DOHH2 (cell line): ENCODE data around the gene AUTS2.

Experiments used
- H3F3A ChIP-seq: fragments of 200-600 bp; sonication (generic), shearing (Covaris generic); 2 replicates; pipeline ENCODE4 v1.6.0; 2016; ENCODE audit warnings: antibody characterized with exemption, mild to moderate bottlenecking; ENCODE audit not compliant: control insufficient read depth, insufficient read depth
- H3K27ac ChIP-seq: fragments of 200-600 bp; sonication (generic); 2 replicates; pipeline ENCODE4 v1.5.1; 2014; ENCODE audit warnings: low read depth, mild to moderate bottlenecking, low read length, moderate library complexity
- H3K27me3 ChIP-seq: fragments of 200-600 bp; sonication (generic); 2 replicates; pipeline ENCODE4 v1.6.1; 2014; ENCODE audit warnings: mild to moderate bottlenecking, low read length, mixed read lengths; ENCODE audit not compliant: control insufficient read depth
- H3K36me3 ChIP-seq: fragments of 200-600 bp; sonication (generic); 2 replicates; pipeline ENCODE4 v1.6.1; 2014; ENCODE audit warnings: mild to moderate bottlenecking, low read length, moderate library complexity, mixed read lengths; ENCODE audit not compliant: control insufficient read depth
- H3K4me1 ChIP-seq: fragments of 200-600 bp; sonication (generic); 2 replicates; pipeline ENCODE4 v1.6.1; 2014; ENCODE audit warnings: mild to moderate bottlenecking, low read length, mixed read lengths; ENCODE audit not compliant: control insufficient read depth
- H3K4me2 ChIP-seq: fragments of 200-600 bp; sonication (generic); 2 replicates; pipeline ENCODE4 v1.6.0; 2014; ENCODE audit warnings: mild to moderate bottlenecking, low read length, moderate library complexity
- H3K4me3 ChIP-seq: fragments of 200-600 bp; sonication (generic); 2 replicates; pipeline ENCODE4 v1.5.1; 2014; ENCODE audit warnings: mild to moderate bottlenecking, low read length, mixed read lengths
- H3K79me2 ChIP-seq: fragments of 200-600 bp; sonication (generic); 2 replicates; pipeline ENCODE4 v1.6.1; 2014; ENCODE audit warnings: mild to moderate bottlenecking, low read length, mixed read lengths; ENCODE audit not compliant: control insufficient read depth
- H3K9me2 ChIP-seq: fragments of 200-600 bp; sonication (generic); replicated peaks from 2 replicates; pipeline ENCODE4 v1.6.1; 2014; ENCODE audit warnings: mild to moderate bottlenecking, low read length, mixed read lengths; ENCODE audit not compliant: control insufficient read depth
- H3K9me3 ChIP-seq: fragments of 200-600 bp; sonication (generic); 2 replicates; pipeline ENCODE4 v1.6.1; 2014; ENCODE audit warnings: antibody characterized with exemption, low read length, mixed read lengths; ENCODE audit not compliant: control insufficient read depth, insufficient read depth
- H4K20me1 ChIP-seq: fragments of 200-600 bp; sonication (generic); 2 replicates; pipeline ENCODE4 v1.6.0; 2014; ENCODE audit warnings: low read depth, mild to moderate bottlenecking, antibody characterized with exemption, low read length, moderate library complexity; ENCODE audit not compliant: control insufficient read depth, insufficient read depth
- CTCF ChIP-seq: fragments of 200-600 bp; sonication (generic); IDR thresholded peaks from one replicate; pipeline ENCODE4 v1.5.1; 2014; ENCODE audit warnings: antibody characterized with exemption, mild to moderate bottlenecking, low read depth, low read length; ENCODE audit not compliant: poor library complexity, severe bottlenecking
- EZH2phosphoT487 ChIP-seq: fragments of 200-600 bp; sonication (generic); IDR thresholded peaks from 2 replicates; pipeline ENCODE4 v1.6.1; 2017; ENCODE audit warnings: borderline replicate concordance, mild to moderate bottlenecking, antibody characterized with exemption, low read length, moderate library complexity, mixed read lengths

AUTS2 gene

GRCh38 chr7:70735313-70735712 lies 1137.0 kb downstream of the AUTS2 start:
- peaks cover 69% of the 10 kb centered on the region for H3K79me2 ChIP-seq

GRCh38 chr7:70736715-70737460 lies 1138.6 kb downstream of the AUTS2 start:
- Histone ChIP-seq H3K9me2 (no peaks in the 10 kb centered on the region), H4K20me1 (0 out of 2 replicates have a peak, but pooled peaks cover 3% of the 10 kb centered on the region), H3K27me3 (no peaks in the 10 kb centered on the region), H3K4me3 (no peak overlapping the region), H3K4me2 (no peak overlapping the region), H3K36me3 (peaks cover 4% of the 10 kb centered on the region; the same call in 1 of the 2 replicates), H3K9me3 (no peaks in the 10 kb centered on the region), H3K27ac (no peak overlapping the region), H3K79me2 (peaks cover 62% of the 10 kb centered on the region), H3K4me1 (peaks cover 23% of the 10 kb centered on the region), H3F3A (no peaks in the 10 kb centered on the region)
- TF ChIP-seq EZH2phosphoT487: no peak
- no peak for TF ChIP-seq CTCF

More at GRCh38 chr7:70735313-70735712, 1137.0 kb downstream of the AUTS2 start:
- Histone ChIP-seq H3K36me3 (peaks cover 4% of the 10 kb centered on the region; the same call in 1 of the 2 replicates), H3K4me2 (no peak overlapping the region), H3K4me3 (no peak overlapping the region), H3K27me3 (no peaks in the 10 kb centered on the region), H3K27ac (no peak overlapping the region), H3K9me2 (no peaks in the 10 kb centered on the region), H3K4me1 (peaks cover 23% of the 10 kb centered on the region), H3F3A (no peaks in the 10 kb centered on the region), H4K20me1 (0 out of 2 replicates have a peak, but pooled peaks cover 6% of the 10 kb centered on the region), H3K9me3 (no peaks in the 10 kb centered on the region)
- TF ChIP-seq CTCF (no peak), EZH2phosphoT487 (no peak)

GRCh38 chr7:70738151-70738885 lies 1140.0 kb downstream of the AUTS2 start:
- no peaks in the 10 kb centered on the region for H3K36me3 ChIP-seq
- no peak for TF ChIP-seq CTCF
- no peak for TF ChIP-seq EZH2phosphoT487
- no peaks in the 10 kb centered on the region for H3F3A ChIP-seq
- H3K79me2 ChIP-seq: peaks cover 54% of the 10 kb centered on the region
- no peak overlapping the region for H3K4me3 ChIP-seq
- H3K27ac ChIP-seq: no peak overlapping the region
- no peak overlapping the region for H3K4me2 ChIP-seq
- H3K9me3 ChIP-seq: no peaks in the 10 kb centered on the region
- 0 out of 2 replicates have a peak, but pooled peaks cover 3% of the 10 kb centered on the region for H4K20me1 ChIP-seq
- no peaks in the 10 kb centered on the region for H3K27me3 ChIP-seq
- H3K4me1 ChIP-seq: peaks cover 13% of the 10 kb centered on the region
- H3K9me2 ChIP-seq: no peaks in the 10 kb centered on the region
